ENCODE data around the gene NAA15. TPM values are rescaled to one million over a fixed set of nuclear protein-coding genes. Genes with fewer than 3 reads are reported as not detected.

NAA15 gene
- total and polyA plus RNA-seq, 4 donors = 6.7 to 18.2 (median 11.1) TPM

- H3K27me3 ChIP-seq (ENCODE audit: control insufficient read depth in 4 of 4, insufficient read depth in 4 of 4, low read length in 3 of 4) = no peaks in the 10 kb centered on the region
- no peak overlapping the region for H3K9ac ChIP-seq (ENCODE audit: low read depth in 1 of 2, low read length in 2 of 2)
- no peak overlapping the region for H3K4me3 ChIP-seq (ENCODE audit: low read depth in 1 of 3, low read length in 3 of 3)
- TF ChIP-seq NR2F2 (IDR thresholded peaks at IDR 0.05) (no peak), TAF1 (conservative IDR thresholded peaks at IDR 0.05) (no peak), CTCF (IDR thresholded peaks at IDR 0.05; ENCODE audit: low read depth, low read length, missing input control) (no peak), JUND (IDR thresholded peaks at IDR 0.05) (no peak)
- peaks cover 0 to 26% (median 9%) of the 10 kb centered on the region in 4 donors for H3K36me3 ChIP-seq (ENCODE audit: control insufficient read depth in 4 of 4, insufficient read depth in 3 of 4, low read depth in 1 of 4, low read length in 3 of 4)
- no peak for DNase-seq (ENCODE audit: low spot score)
- H3K9me3 ChIP-seq (ENCODE audit: control insufficient read depth in 4 of 4, low read length in 3 of 4) = no peaks in the 10 kb centered on the region
- H3K4me1 ChIP-seq (ENCODE audit: control insufficient read depth in 4 of 4, insufficient read depth in 4 of 4, low read length in 3 of 4) = no peaks in the 10 kb centered on the region
- H3K27ac ChIP-seq (ENCODE audit: low read depth in 1 of 2, low read length in 2 of 2) = no peak overlapping the region
Measured at GRCh38 chr4:139389102-139389501, 87.8 kb downstream of the NAA15 start.

- Histone ChIP-seq H3K4me3 (ENCODE audit: low read depth in 1 of 3, low read length in 3 of 3) (no peak overlapping the region), H3K4me1 (ENCODE audit: control insufficient read depth in 4 of 4, insufficient read depth in 4 of 4, low read length in 3 of 4) (no peaks in the 10 kb centered on the region), H3K9ac (ENCODE audit: low read depth in 1 of 2, low read length in 2 of 2) (no peak overlapping the region), H3K27me3 (ENCODE audit: control insufficient read depth in 4 of 4, insufficient read depth in 4 of 4, low read length in 3 of 4) (no peaks in the 10 kb centered on the region), H3K36me3 (ENCODE audit: control insufficient read depth in 4 of 4, insufficient read depth in 3 of 4, low read depth in 1 of 4, low read length in 3 of 4) (peaks cover 0 to 23% (median 9%) of the 10 kb centered on the region in 4 donors), H3K9me3 (ENCODE audit: control insufficient read depth in 4 of 4, low read length in 3 of 4) (no peaks in the 10 kb centered on the region), H3K27ac (ENCODE audit: low read depth in 1 of 2, low read length in 2 of 2) (no peak overlapping the region)
- DNase-seq (ENCODE audit: low spot score) = no peak
- 94% methylated on average over 1 of the region's 1 CpG for WGBS
- TF ChIP-seq YY1 (IDR thresholded peaks at IDR 0.05) (no peak), SP1 (IDR thresholded peaks at IDR 0.05) (no peak), HNF4A (conservative IDR thresholded peaks at IDR 0.05) (no peak)
- TF ChIP-seq, protein P1, sequence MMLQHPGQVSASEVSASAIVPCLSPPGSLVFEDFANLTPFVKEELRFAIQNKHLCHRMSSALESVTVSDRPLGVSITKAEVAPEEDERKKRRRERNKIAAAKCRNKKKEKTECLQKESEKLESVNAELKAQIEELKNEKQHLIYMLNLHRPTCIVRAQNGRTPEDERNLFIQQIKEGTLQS (IDR thresholded peaks at IDR 0.05) = no peak
Measured at GRCh38 chr4:139389991-139390390, 88.7 kb downstream of the NAA15 start.

GRCh38 chr4:139391731-139392130, 90.4 kb downstream of the NAA15 start:
- no peaks in the 10 kb centered on the region for H3K4me1 ChIP-seq (ENCODE audit: control insufficient read depth in 4 of 4, insufficient read depth in 4 of 4, low read length in 3 of 4)
- no peak overlapping the region for H3K4me3 ChIP-seq (ENCODE audit: low read depth in 1 of 3, low read length in 3 of 3)
- no peaks in the 10 kb centered on the region for H3K27me3 ChIP-seq (ENCODE audit: control insufficient read depth in 4 of 4, insufficient read depth in 4 of 4, low read length in 3 of 4)
- DNase-seq (ENCODE audit: low spot score) = no peak
- peaks cover 1 to 15% (median 5%) of the 10 kb centered on the region in 4 donors for H3K36me3 ChIP-seq (ENCODE audit: control insufficient read depth in 4 of 4, insufficient read depth in 3 of 4, low read depth in 1 of 4, low read length in 3 of 4)
- WGBS = 96% methylated on average over 2 of the region's 2 CpGs
- H3K9me3 ChIP-seq (ENCODE audit: control insufficient read depth in 4 of 4, low read length in 3 of 4) = no peaks in the 10 kb centered on the region
- TF ChIP-seq FOXA2 (IDR thresholded peaks at IDR 0.05) = no peak
- TF ChIP-seq YY1 (IDR thresholded peaks at IDR 0.05) = no peak
- TF ChIP-seq HNF4A (conservative IDR thresholded peaks at IDR 0.05) = no peak
- TF ChIP-seq RXRA (IDR thresholded peaks at IDR 0.05) = no peak
- no peak for TF ChIP-seq CTCF (IDR thresholded peaks at IDR 0.05; ENCODE audit: low read depth, low read length, missing input control)
- TF ChIP-seq, protein P2, sequence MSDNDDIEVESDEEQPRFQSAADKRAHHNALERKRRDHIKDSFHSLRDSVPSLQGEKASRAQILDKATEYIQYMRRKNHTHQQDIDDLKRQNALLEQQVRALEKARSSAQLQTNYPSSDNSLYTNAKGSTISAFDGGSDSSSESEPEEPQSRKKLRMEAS (IDR thresholded peaks at IDR 0.05) = no peak
- TF ChIP-seq RAD21 (IDR thresholded peaks at IDR 0.05) = no peak
- no peak for TF ChIP-seq FOXA1 (IDR thresholded peaks at IDR 0.05)
- TF ChIP-seq EGR1 (IDR thresholded peaks at IDR 0.05; ENCODE audit: low read depth in 2 of 2) = no peak
- no peak for TF ChIP-seq HNF4G (IDR thresholded peaks at IDR 0.05)
- TF ChIP-seq, protein P1 (IDR thresholded peaks at IDR 0.05) = no peak
- no peak for TF ChIP-seq NR2F2 (IDR thresholded peaks at IDR 0.05)
- no peak overlapping the region for H3K9ac ChIP-seq (ENCODE audit: low read depth in 1 of 2, low read length in 2 of 2)
- H3K27ac ChIP-seq (ENCODE audit: low read depth in 1 of 2, low read length in 2 of 2) = no peak overlapping the region
